Panc1 (cell line): Measurements from ENCODE around the gene SLC36A3. TPM values are rescaled to one million over a fixed set of nuclear protein-coding genes. Genes with fewer than 3 reads are reported as not detected.
A peak's percentile ranks its signal among the peaks of the same experiment; 100 is the strongest.

Source experiments
- ATAC-seq: fragments of 200-7000 bp; cut with Tn5 transposase; 2 replicates; pipeline ENCODE4 v1.9.1; 2020; ENCODE audit warnings: mild to moderate bottlenecking, moderate library complexity
- BruUV-seq: library from RNA; stranded (reverse); fragments of 400-500 nt; replicated peaks from 2 replicates; lab custom pipeline; 2021; lab: Mats Ljungman, UMichigan
- CTCF ChIA-PET: fragments of 300-600 bp; sonication (Branson Sonifier 250); formaldehyde crosslinking; loops from one replicate; lab custom pipeline; 2022; ENCODE audit warnings: antibody characterized with exemption; lab: Charles Lee
- POLR2A ChIA-PET: fragments of 300-600 bp; sonication (Branson Sonifier 250); formaldehyde crosslinking; loops from one replicate; lab custom pipeline; 2022; ENCODE audit warnings: antibody characterized with exemption; lab: Charles Lee
- DNase-seq: peaks from one replicate; pipeline ENCODE4 v3.0.0-alpha.2; 2010; ENCODE audit warnings: low read depth, low spot score
- H3K27ac ChIP-seq: 2 replicates; pipeline ENCODE4 v1.5.1; 2011; ENCODE audit warnings: mild to moderate bottlenecking, low read length, inconsistent platforms
- H3K27me3 ChIP-seq: fragments of 200-500 bp; sonication (Bioruptor generic); 2 replicates; pipeline ENCODE4 v1.6.0; 2014; ENCODE audit warnings: low read length, inconsistent platforms; ENCODE audit not compliant: control insufficient read depth, insufficient read depth
- H3K36me3 ChIP-seq: fragments of 200-500 bp; sonication (Bioruptor generic); 2 replicates; pipeline ENCODE4 v1.5.1; 2014; ENCODE audit warnings: inconsistent platforms, mild to moderate bottlenecking, low read length, moderate library complexity; ENCODE audit not compliant: control insufficient read depth, insufficient read depth
- H3K4me1 ChIP-seq: 2 replicates; pipeline ENCODE4 v1.5.1; 2011; ENCODE audit warnings: inconsistent platforms, mild to moderate bottlenecking, low read length, moderate library complexity; ENCODE audit not compliant: control insufficient read depth, insufficient read depth
- H3K4me3 ChIP-seq, 2 experiments: 2 replicates each; pipeline ENCODE4 v1.5.1; 2011 to 2012; ENCODE audit warnings: low read depth in 2 of 2, low read length in 2 of 2, mild to moderate bottlenecking in 2 of 2, inconsistent platforms in 1 of 2, moderate library complexity in 1 of 2
- H3K9me3 ChIP-seq: fragments of 200-500 bp; sonication (Bioruptor generic); 2 replicates; pipeline ENCODE4 v1.5.1; 2014; ENCODE audit warnings: low read depth, mild to moderate bottlenecking, inconsistent platforms, low read length, moderate library complexity; ENCODE audit not compliant: control insufficient read depth, insufficient read depth
- POLR2AphosphoS5 ChIP-seq: IDR thresholded peaks from 2 replicates; pipeline ENCODE4 v1.6.1; 2012; ENCODE audit warnings: mild to moderate bottlenecking, low read depth, low read length, moderate library complexity
- REST ChIP-seq, 2 experiments: IDR thresholded peaks; 2 replicates each; pipeline ENCODE4 v1.6.1; 2011 to 2012; ENCODE audit warnings: low read depth in 2 of 2, control low read depth in 1 of 2, low read length in 1 of 2, mild to moderate bottlenecking in 1 of 2, moderate library complexity in 1 of 2; ENCODE audit not compliant: insufficient read depth in 1 of 2
- SIN3A ChIP-seq: IDR thresholded peaks from 2 replicates; pipeline ENCODE4 v1.6.1; 2012; ENCODE audit warnings: low read depth, mild to moderate bottlenecking, low read length, moderate library complexity, borderline replicate concordance; ENCODE audit not compliant: insufficient read depth
- TCF7L2 ChIP-seq: IDR thresholded peaks from 2 replicates; pipeline ENCODE4 v1.6.1; 2011; ENCODE audit warnings: mild to moderate bottlenecking, low read depth, low read length, inconsistent platforms
- in situ Hi-C: cut with HindIII; loops from 2 replicates; pipeline ENCODE4 v1.10.0; 2016; ENCODE audit warnings: low sequenced_read_pairs, low pct_unique_long_range_greater_than_20kb
- intact Hi-C: fragments of 100-400 bp; cut with micrococcal nuclease; formaldehyde crosslinking; loops from one replicate; pipeline ENCODE4 v1.10.0; 2022; ENCODE audit not compliant: unreplicated experiment
- total RNA-seq: library from RNA; stranded (reverse); gene quantifications from one replicate; pipeline ENCODE4 v1.2.1, GENCODE V29; 2021; ENCODE audit not compliant: unreplicated experiment
- TF ChIP-seq, protein P1 (sequence below): fragments of 450-650 bp; IDR thresholded peaks from 2 replicates; pipeline ENCODE4 v1.5.1; 2017; ENCODE audit warnings: mild to moderate bottlenecking

The SLC36A3 gene
- total RNA-seq, 1 experiment from 2014 or later, result not detected

DNA sequence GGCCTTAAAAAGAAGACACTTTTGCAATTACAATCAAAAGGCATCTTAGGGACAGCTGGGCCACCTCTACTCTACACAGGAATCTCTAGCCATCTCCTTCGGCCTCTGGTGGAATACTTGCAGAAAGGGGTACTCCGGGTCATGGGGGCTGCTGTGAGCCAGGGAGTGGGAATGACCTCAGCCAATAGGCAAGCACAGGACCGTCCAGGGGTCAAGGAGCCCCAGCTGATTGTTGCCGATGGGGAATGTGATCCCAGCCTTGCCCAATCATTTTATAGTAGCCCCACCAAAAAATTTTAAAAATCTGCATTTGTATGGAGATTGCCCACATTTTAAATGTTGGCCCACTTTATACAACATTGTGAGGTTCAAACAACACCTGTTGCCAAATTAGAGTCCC is 16.9 kb upstream of the SLC36A3 start:
- no TSS peak for BruUV-seq
- no peaks in the 10 kb centered on the region for H3K9me3 ChIP-seq
- intact Hi-C loops, result no loop called here
- in situ Hi-C loops, result no loop called here
- DNase-seq (no peak), ATAC-seq (no peak)
- ChIA-PET CTCF (interaction anchor here (0.7 kb wide), 1 partner anchor 84 kb away, joined by 3 read pairs; no protein-coding TSS in a partner anchor), POLR2A (no interaction called here)
- TF ChIP-seq POLR2AphosphoS5, result no peak
- TF ChIP-seq SIN3A, result no peak
- TF ChIP-seq TCF7L2, result no peak
- TF ChIP-seq, protein P1, sequence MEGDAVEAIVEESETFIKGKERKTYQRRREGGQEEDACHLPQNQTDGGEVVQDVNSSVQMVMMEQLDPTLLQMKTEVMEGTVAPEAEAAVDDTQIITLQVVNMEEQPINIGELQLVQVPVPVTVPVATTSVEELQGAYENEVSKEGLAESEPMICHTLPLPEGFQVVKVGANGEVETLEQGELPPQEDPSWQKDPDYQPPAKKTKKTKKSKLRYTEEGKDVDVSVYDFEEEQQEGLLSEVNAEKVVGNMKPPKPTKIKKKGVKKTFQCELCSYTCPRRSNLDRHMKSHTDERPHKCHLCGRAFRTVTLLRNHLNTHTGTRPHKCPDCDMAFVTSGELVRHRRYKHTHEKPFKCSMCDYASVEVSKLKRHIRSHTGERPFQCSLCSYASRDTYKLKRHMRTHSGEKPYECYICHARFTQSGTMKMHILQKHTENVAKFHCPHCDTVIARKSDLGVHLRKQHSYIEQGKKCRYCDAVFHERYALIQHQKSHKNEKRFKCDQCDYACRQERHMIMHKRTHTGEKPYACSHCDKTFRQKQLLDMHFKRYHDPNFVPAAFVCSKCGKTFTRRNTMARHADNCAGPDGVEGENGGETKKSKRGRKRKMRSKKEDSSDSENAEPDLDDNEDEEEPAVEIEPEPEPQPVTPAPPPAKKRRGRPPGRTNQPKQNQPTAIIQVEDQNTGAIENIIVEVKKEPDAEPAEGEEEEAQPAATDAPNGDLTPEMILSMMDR, result no peak
- no peak for TF ChIP-seq REST (IDR thresholded peaks at IDR 0.05; ENCODE audit: insufficient read depth in 1 of 2, low read depth in 2 of 2, low read length in 1 of 2)
- H3K27ac ChIP-seq, result no peak overlapping the region
- H3K4me1 ChIP-seq, result no peaks in the 10 kb centered on the region
- no peaks in the 10 kb centered on the region for H3K36me3 ChIP-seq
- H3K4me3 ChIP-seq, result no peak overlapping the region
- no peaks in the 10 kb centered on the region; the same call in 1 of the 2 replicates for H3K27me3 ChIP-seq

DNA sequence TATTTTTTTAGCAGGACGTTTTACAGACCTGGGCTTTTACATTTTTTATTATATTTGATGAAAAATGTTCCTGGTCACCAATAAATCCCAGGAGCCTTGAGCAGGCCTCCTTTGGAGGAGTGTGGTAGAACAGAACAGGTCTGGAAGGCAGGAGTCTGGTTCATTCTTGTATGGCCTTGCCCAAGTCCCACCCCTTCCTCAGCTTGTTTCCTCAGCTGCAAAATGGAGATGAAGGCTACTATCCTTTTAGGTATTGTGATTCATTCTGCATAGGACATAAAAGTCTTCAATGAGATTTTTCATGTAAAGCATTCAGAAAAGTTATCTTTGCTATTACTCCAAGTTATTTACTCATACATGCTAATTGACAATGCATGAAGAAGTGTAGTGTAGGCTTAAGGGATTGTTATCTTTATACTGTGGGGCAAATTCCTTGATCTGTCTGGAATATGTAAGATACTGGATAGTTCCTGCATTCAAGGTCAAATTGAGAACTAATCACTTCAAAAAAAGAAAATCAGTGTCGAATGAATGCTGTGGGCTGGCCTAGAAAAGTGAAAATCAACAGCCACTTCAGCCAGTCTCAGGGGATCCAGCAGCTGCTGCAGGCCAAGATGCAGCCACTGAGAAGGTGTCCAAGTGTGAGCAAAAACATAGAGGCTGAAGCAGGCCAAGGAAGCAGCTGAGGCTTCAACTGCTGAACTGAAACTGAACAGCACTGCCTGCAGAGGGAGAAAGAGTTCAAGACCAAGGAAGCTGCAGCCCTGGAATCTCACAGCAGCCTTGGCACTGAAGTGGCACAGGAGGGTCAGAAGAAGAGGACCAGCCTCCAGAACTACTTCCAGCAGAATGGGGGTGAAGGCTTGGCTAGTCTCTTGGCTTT is 15.5 kb upstream of the SLC36A3 start:
- TF ChIP-seq, protein P1, result peak; percentile 51
- no peak for TF ChIP-seq SIN3A
- TF ChIP-seq TCF7L2, result no peak
- TF ChIP-seq POLR2AphosphoS5, result no peak
- CTCF ChIA-PET, result no interaction called here
- Histone ChIP-seq H3K36me3 (no peaks in the 10 kb centered on the region), H3K4me1 (no peaks in the 10 kb centered on the region), H3K27me3 (no peaks in the 10 kb centered on the region; the same call in 1 of the 2 replicates), H3K4me3 (no peak overlapping the region), H3K27ac (no peak overlapping the region), H3K9me3 (no peaks in the 10 kb centered on the region)
- intact Hi-C loops (loop anchor here (5.0 to 10.0 kb wide), 2 partner anchors 186 to 333 kb away; no protein-coding TSS in a partner anchor), in situ Hi-C loops (no loop called here)
- ATAC-seq (peak; percentile 79), DNase-seq (no peak)
- no TSS peak for BruUV-seq
- POLR2A ChIA-PET, result interaction anchor here (0.7 kb wide), 1 partner anchor 121 kb away, joined by 4 read pairs; no protein-coding TSS in a partner anchor
